ENCODE results near the gene ETFDH.
"Not testable (repeated sequence)": the region's sequence is repeated elsewhere in the genome, so short reads cannot be mapped to it uniquely, and the experiment has no call there.

The ETFDH gene

GRCh38 chr4:158728236-158728635, 56.1 kb downstream of the ETFDH start:
- no peak for DNase-seq (ENCODE audit: low read depth)
- no peak for TF ChIP-seq CTCF (IDR thresholded peaks at IDR 0.05; ENCODE audit: low read length, missing control alignments)
- no peak overlapping the region for H3K4me3 ChIP-seq (replicated peaks; ENCODE audit: low read depth, low read length)

GRCh38 chr4:158729716-158730559, 57.8 kb downstream of the ETFDH start:
- peak; percentile 91 for TF ChIP-seq CTCF (IDR thresholded peaks at IDR 0.05; ENCODE audit: low read length, missing control alignments)

GRCh38 chr4:158738866-158739265, 66.8 kb downstream of the ETFDH start:
- no peak overlapping the region for H3K4me3 ChIP-seq (replicated peaks; ENCODE audit: low read depth, low read length)
- TF ChIP-seq CTCF (IDR thresholded peaks at IDR 0.05; ENCODE audit: low read length, missing control alignments), result no peak
- DNase-seq (ENCODE audit: low read depth), result no peak

More at GRCh38 chr4:158729716-158730559, 57.8 kb downstream of the ETFDH start:
- DNase-seq (ENCODE audit: low read depth), result peak; percentile 80
- no peak overlapping the region for H3K4me3 ChIP-seq (replicated peaks; ENCODE audit: low read depth, low read length)

GRCh38 chr4:158739600-158739999, 67.5 kb downstream of the ETFDH start:
- TF ChIP-seq CTCF (IDR thresholded peaks at IDR 0.05; ENCODE audit: low read length, missing control alignments), result no peak
- H3K4me3 ChIP-seq (replicated peaks; ENCODE audit: low read depth, low read length), result no peak overlapping the region
- DNase-seq (ENCODE audit: low read depth), result no peak

GRCh38 chr4:158741326-158742021, 69.4 kb downstream of the ETFDH start:
- no peak for DNase-seq (ENCODE audit: low read depth)
- H3K4me3 ChIP-seq (replicated peaks; ENCODE audit: low read depth, low read length), result no peak overlapping the region
- TF ChIP-seq CTCF (IDR thresholded peaks at IDR 0.05; ENCODE audit: low read length, missing control alignments), result no peak

GRCh38 chr4:158746537-158746936, 74.4 kb downstream of the ETFDH start:
- not testable (repeated sequence) for H3K4me3 ChIP-seq (replicated peaks; ENCODE audit: low read depth, low read length); DNase-seq (ENCODE audit: low read depth)

GRCh38 chr4:158750379-158750778, 78.3 kb downstream of the ETFDH start:
- H3K4me3 ChIP-seq (replicated peaks; ENCODE audit: low read depth, low read length), result no peak overlapping the region
- TF ChIP-seq CTCF (IDR thresholded peaks at IDR 0.05; ENCODE audit: low read length, missing control alignments), result no peak
- DNase-seq (ENCODE audit: low read depth), result peak; percentile 46
